Esophagus squamous epithelium (tissue), 4 donors: Measurements from ENCODE around the gene TFAP2C.

Experiments
- POLR2A ChIP-seq, 4 donors: fragments of 450-650 bp; IDR thresholded peaks; one replicate each; pipeline ENCODE4 v1.6.1; 2017; ENCODE audit warnings: antibody characterized with exemption in 4 of 4, mild to moderate bottlenecking in 4 of 4, moderate library complexity in 3 of 4
- TF ChIP-seq, protein P1 (sequence below), 6 experiments: fragments of 450-650 bp in 4 of 6; fragments of 200-600 bp in 2 of 6; sonication (generic) in 2 of 6; IDR thresholded peaks; one replicate each; pipeline ENCODE4 v1.5.1; 2016 to 2019; ENCODE audit warnings: antibody characterized with exemption in 6 of 6, mild to moderate bottlenecking in 4 of 6, moderate library complexity in 4 of 6

DNA sequence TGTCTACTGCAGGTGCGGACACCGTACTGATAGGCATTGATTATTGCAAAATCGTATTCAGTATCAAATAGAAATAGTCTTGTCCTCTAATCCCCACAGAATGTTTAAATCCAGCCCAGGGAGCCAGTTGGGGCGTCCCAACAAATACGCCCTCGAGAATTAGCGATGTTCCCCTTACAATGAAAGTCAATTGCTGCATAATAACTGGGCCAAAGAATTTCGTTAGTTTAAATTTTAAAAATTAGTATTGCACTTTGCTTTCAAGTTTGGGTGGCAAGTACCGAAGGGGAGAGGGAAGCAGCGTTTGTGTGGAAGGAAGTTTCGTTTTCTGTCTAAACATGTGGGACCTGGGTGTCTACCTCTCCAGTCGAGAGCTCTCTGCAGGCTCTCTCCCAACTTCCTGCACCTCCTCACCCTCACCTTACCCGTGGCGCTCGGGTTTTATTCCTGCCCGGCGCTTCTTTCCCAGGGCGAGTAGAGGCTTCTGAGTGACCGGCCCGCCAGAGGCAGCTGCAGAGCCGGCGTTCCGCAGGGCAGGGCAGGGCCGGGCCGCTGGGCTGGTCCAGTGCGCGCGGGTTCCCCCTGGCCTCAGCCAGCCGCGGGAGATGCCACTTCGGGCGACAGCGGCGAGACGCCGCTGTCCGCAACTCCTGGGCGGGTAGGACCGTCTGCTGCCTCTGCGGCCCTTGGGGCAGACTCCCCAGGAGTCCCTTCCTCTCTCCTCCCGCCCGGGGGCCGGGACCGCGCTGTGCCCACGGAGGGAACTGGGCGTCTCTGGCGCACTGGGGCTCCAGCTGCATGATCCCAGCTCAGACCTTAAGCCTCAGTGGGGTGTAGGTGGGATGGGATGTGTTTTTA lies 862 bp upstream of the TFAP2C start:
- TF ChIP-seq, protein P1, sequence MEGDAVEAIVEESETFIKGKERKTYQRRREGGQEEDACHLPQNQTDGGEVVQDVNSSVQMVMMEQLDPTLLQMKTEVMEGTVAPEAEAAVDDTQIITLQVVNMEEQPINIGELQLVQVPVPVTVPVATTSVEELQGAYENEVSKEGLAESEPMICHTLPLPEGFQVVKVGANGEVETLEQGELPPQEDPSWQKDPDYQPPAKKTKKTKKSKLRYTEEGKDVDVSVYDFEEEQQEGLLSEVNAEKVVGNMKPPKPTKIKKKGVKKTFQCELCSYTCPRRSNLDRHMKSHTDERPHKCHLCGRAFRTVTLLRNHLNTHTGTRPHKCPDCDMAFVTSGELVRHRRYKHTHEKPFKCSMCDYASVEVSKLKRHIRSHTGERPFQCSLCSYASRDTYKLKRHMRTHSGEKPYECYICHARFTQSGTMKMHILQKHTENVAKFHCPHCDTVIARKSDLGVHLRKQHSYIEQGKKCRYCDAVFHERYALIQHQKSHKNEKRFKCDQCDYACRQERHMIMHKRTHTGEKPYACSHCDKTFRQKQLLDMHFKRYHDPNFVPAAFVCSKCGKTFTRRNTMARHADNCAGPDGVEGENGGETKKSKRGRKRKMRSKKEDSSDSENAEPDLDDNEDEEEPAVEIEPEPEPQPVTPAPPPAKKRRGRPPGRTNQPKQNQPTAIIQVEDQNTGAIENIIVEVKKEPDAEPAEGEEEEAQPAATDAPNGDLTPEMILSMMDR (IDR thresholded peaks at IDR 0.05) = no peak
- no peak for TF ChIP-seq POLR2A (IDR thresholded peaks at IDR 0.05)
